Sigmoid colon (tissue), 4 donors: ENCODE measurements around the gene HIBCH.

ENCODE experiments used
- CTCF ChIP-seq, 4 experiments: fragments of 450-650 bp in 3 of 4; fragments of 200-600 bp in 1 of 4; IDR thresholded peaks; one replicate each; pipeline ENCODE4 v1.5.1; 2016 to 2019; ENCODE audit warnings: antibody characterized with exemption in 4 of 4, mild to moderate bottlenecking in 3 of 4, moderate library complexity in 2 of 4
- POLR2A ChIP-seq, 2 donors: fragments of 450-650 bp; IDR thresholded peaks; one replicate each; pipeline ENCODE4 v1.6.1; 2016; ENCODE audit warnings: antibody characterized with exemption in 2 of 2, mild to moderate bottlenecking in 2 of 2, moderate library complexity in 2 of 2
- POLR2AphosphoS5 ChIP-seq, 4 donors: sonication (generic); formaldehyde crosslinking; IDR thresholded peaks; one replicate each; pipeline ENCODE4 v1.6.1; 2017; ENCODE audit warnings: antibody characterized with exemption in 4 of 4

DNA sequence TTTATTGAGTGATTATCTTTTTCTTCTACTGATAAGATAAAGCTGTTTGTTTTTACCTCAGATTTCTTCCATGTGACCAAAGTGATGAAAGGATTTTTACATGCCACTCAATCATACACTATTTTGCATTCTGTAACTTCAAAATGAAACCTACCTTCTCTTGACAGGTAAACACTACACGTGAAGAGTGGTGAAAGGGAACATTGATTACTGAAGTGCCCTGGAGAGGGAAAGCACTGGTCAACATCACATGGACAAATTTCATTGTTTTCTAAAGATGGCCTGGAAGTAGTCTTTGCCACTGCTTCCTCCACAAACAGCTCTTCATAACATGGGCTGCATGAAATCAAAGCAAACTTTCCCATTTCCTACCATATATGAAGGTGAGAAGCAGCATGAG lies 120.1 kb downstream of the HIBCH start:
- TF ChIP-seq CTCF (IDR thresholded peaks at IDR 0.05) (no peak), POLR2A (IDR thresholded peaks at IDR 0.05) (no peak), POLR2AphosphoS5 (IDR thresholded peaks at IDR 0.05) (no peak)
